ENCODE measurements around the gene NMRK1.

NMRK1 gene

DNA sequence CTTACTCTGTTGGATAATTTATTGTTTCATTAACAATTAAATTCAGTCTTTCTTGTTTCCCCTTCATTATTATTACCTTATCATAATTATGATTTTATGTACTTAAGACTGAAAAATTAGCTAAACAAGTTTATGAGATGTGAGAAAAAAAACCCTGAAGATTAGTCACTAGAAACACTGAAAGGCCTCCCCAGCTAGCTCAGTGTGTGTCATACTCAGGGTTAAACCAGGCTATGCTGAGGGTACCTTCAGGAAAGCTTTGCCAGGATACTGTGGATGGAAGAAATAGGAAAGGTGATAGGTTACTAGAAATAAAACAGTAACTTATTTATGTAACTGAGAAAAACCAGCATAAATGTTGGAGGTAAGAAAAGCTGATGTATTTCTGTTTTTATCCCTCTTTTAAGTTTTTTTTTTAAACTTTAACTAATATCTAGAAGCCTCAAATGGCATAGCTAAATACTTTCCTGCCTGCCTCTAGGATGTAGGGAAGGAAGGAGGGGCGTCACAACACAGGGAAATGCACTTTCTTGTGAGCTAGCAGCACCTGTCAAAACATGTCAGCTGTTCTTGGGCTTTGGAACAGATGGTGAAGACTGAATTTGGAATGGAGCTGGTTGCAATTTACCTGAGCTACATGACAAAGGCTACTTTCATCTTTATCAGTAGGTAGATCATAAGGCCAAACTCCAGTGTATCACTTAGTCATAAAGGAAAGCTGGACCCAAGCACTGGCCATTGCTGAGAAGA lies 24.2 kb downstream of the NMRK1 start:
- DNase-seq (ENCODE audit: low spot score) (no peak), FAIRE-seq (no peak)

DNA sequence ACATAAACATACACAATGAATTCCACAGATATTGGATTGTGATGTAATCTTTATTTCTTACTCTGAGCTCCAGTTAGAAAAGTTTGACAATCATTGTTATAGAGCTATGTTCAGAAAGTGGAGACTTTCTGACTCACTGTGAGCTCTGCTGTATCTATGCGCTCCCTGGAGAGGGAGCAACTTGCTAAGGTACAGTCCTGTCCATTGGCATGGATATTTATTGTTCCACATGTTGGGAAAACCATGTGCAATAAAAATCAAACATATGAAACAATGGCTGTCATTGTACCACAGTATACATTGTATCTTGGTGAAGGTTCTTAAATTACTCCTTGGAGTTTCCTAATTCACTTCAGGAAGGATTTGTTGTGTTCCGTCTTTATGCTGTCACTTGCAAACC lies 26.8 kb downstream of the NMRK1 start:
- FAIRE-seq (no peak), DNase-seq (ENCODE audit: low spot score) (no peak)

DNA sequence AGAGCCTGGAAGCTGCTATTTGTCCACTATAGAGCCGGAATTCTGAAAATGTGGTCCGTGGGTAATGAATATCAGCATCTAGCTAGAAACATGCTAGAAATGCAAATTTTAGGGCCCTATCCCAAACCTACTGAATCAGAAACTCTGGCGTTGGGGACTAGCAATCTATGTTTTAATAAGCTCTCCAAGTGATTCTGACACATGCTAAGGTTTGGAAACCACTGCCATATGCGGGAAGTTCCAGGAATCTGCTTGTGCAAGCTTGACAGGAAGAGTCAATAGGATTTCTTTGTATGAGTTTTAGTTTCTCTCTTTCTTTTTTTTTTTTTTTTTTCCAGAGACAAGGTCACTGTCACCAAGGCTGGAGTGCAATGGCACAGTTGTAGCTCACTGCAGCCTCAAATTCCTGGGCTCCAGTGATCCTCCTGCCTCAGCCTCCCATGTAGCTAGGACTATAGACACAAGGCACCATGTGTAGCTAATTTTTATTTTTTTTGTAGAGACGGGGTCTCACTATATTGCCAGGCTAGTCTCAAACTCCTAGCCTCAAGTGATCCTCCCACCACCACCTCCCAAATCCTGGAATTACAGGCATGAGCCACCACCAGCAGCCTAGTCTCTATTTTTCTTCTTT lies 33.5 kb downstream of the NMRK1 start:
- no peak for DNase-seq (ENCODE audit: low spot score)
- FAIRE-seq, result no peak

DNA sequence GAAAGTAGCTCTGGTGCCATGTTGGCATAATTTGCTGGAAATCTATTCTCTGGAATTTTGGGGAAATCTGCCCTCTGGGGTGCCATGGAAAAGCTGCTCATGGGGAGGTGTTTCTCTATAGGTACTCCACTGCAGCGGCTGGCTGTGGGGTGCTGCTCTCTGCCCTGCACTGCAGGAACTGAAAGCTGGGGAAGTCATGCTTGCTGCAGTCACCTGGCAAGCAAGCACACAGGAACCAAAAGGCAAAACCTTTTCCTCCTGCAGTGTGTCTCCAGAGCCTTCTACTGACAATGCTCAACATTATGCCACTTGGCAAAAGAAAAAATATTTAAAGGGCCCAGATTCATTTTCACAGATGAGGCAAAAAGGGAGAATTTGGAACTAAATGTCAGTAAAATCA lies 34.1 kb downstream of the NMRK1 start:
- FAIRE-seq (no peak), DNase-seq (ENCODE audit: low spot score) (no peak)

DNA sequence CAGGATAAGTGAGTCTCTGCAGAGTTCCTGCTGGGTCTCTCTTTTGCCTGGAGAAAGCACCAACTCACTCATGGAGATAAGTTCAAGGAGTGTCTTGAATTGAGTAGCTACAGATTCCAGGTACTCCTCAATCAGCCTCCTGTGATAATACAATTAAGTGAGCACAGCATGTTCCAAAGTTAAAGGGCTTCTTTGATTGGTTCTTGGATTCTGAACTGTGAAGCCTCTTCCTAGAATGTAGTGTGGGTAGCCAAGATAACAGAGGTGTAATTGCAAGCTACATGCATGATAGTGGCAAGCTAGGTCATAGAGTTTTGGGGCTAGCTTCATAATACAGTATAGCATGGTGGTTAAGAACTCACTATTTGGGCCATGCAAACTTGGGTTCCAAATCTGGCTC lies 36.7 kb downstream of the NMRK1 start:
- FAIRE-seq, result no peak

DNA sequence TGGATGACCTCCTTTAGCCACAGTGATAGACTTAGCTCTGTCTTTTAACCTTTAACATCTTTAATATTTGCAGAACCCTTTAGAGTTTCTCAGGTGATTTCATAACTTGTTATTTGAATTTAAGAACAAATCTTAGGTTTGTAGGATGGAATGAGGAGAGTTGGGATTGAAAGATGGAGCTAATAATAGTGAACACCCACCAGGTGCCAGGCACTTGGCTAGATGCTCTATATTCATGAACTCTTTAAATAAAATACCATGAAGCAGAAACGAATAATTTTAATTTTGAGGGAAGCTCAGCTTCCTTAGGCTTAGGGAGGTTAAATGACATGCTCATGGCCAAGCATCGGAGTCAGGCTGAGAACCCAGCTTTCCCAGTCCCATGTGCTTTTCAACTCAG lies 40.4 kb downstream of the NMRK1 start:
- FAIRE-seq (no peak), DNase-seq (ENCODE audit: low spot score) (no peak)

More for the DNA sequence above, 36.7 kb downstream of the NMRK1 start:
- no peak for DNase-seq (ENCODE audit: low spot score)

DNA sequence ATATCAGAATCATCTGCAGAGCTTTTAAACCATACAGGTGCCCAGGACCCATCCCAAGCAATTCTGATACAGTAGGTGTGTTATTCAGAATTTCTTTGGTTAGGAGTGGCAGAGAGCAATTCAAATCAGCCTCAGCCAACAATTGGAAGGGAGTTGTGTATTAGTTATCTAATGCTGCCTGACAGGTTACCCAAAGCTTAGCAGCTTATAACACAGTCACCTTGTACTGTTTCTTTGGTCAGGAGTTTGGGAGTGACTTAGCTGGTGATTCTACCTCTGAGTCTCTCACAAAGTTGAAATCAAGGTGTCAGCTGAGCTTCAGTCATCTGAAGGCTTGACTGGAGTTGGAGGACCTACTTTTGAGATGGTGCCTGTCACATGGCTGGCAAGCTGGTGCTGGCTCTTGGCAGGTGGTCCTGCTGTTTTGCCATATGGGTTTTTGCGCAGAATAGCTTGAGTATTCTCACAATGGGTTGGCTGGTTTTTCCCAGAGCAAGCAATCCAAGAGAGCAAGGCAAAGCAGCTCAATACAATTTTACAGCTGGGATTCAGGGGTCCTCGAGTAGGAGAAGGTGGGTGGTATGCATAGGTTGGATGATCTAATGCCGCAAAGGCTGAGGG lies 41.1 kb downstream of the NMRK1 start:
- no peak for FAIRE-seq
- no peak for DNase-seq (ENCODE audit: low spot score)

DNA sequence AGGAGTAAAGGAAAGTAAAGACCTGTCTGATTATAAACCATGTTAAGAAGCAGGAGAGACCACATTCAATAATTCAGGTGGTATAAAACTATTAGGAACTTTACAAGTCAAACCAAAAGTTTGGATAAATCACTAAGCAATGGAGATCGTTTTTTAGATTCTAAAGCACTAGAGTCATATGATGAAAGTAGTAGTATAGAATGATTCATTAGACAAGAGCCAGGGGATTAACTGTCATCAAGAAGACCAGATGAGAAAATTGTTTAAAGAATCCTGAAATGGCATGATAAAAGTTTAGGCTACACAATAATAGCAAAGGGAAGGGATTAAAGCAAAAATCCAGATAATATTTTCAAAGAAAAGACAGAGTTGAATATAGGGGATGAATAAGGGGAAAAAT lies 46.9 kb downstream of the NMRK1 start:
- DNase-seq (ENCODE audit: low spot score), result no peak
- FAIRE-seq, result no peak

DNA sequence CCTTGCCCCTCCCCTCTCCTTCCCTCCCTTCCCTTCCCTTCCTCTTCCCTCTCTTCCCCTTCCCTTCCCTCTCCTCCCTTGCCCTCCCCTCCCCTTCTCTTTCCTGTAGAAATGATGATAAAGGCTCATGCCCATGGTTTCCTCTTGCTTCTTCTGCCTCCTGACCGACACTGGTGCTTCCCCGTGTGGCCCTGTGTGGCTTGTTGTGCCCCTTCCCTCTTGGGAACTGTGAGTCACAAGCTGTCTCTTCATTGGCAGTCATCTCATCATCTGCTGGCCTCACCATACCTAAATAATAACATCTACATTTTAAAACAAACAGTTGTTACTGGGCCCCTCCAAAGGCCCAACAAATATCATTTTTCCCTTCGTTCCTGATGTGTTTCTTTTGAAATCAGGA lies 48.2 kb downstream of the NMRK1 start:
- DNase-seq (ENCODE audit: low spot score), result no peak
- FAIRE-seq, result no peak

DNA sequence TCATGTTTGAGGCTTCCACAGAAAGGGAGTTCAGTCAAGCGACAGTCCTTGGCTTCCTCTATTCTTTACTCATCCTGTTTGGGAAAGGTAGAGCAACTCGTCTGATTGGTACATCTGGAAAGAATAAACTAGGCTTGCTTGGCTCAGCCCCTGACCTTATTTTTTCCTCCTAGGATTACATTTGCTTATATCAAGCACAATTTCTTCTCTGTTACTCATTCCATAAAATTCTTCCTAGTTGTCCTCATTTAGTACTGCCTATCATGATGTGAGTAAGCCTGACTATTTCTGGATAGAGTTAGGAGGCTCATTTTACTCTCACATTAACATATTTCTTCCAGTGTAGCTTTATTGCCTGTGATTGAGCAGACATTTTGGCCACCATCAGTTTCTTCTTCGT lies 48.9 kb downstream of the NMRK1 start:
- no peak for DNase-seq (ENCODE audit: low spot score)
- no peak for FAIRE-seq

DNA sequence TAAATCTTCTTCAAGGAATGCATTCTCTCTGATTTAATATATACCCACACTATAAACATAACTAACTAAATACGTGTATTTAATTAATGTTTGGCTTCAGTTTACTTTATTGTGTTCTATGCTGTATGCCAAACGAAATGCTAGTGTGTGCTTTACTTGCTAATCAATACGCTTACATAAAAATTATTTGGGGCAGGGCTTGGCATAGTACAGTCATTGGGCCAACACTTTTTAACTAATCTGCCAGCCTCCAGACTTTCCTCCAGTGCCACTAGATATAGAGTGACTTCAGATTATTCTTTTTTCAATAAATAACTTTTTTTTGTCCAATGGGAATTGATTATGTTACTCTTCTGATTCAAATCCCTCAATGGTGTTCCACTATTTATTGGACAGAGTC lies 51.2 kb downstream of the NMRK1 start:
- FAIRE-seq (no peak), DNase-seq (ENCODE audit: low spot score) (no peak)

DNA sequence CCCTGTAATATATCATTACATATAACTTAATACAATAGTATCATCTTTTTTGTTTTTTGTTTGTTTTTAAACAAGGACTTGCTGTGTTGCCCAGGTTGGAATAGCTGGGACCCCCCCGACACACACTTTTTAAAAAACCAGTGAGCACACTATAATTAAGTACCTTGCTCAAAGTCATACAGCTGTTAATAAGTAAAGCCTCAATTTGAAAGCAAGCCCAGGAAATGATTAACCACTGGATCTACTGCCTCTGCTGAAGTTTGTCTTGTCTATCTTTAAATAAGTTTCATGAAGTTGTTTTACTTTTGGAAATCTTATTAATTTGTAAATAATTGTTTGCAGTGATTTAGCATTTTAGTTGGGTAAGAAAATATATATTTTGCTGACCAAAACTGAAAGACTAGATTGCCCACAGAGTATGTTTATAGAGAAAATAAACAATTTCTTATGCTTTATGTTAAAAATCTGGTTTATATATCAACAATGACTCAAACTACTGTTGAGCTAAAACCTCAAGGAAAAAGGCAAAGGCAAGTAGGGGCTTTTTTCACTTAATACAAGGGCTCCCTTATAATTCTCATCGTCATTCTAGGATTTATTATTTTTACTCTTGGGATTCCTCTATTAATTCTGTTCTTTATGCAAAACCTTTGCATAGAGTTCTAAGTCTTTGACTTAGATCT lies 54.0 kb downstream of the NMRK1 start:
- FAIRE-seq (no peak), DNase-seq (ENCODE audit: low spot score) (no peak)

DNA sequence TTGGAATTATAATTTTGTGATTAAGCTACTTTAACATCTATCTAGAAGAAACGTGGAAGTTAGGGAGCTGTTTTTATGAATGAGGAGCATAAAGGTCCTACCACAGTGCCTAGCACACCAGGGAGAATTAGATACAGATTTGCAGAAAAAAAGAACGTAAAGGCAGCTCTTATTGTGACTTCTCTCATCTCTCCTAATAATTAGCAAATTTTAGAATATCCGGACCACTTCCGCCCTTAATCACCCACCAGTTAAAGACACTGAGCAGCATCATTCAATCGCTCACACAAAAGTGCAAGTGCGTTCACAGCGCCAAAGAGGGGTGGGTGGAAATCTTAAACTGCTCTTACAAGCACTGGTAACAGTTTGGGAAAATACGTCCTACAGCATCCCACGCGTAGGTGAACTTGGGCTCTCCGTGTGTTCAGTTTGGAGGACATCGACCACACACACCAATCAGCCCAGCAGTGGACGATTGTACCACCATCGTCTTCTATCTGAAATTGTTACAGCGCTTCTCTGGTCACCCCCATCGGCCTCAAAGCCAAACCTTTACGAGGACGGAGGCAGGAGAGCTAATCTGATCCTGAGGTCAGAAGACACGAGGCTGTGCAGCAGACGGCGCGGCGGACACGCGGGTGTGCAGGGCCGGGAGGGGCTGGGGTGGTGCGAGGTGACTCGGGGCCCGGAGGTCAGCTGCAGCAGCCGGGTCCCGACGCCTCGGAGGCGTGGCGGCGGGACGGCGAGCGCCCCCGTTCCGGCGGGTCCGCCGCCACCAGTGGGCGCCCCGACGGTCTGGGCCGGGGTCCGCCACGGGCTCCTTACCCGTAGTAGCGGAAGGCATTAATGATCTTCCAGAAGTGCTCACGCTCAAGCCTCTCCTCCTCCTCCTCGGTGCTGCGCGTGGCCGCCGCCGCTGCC lies 60.5 kb downstream of the NMRK1 start:
- DNase-seq (ENCODE audit: low spot score), result peak; percentile 63
- peak; percentile 23 for FAIRE-seq

DNA sequence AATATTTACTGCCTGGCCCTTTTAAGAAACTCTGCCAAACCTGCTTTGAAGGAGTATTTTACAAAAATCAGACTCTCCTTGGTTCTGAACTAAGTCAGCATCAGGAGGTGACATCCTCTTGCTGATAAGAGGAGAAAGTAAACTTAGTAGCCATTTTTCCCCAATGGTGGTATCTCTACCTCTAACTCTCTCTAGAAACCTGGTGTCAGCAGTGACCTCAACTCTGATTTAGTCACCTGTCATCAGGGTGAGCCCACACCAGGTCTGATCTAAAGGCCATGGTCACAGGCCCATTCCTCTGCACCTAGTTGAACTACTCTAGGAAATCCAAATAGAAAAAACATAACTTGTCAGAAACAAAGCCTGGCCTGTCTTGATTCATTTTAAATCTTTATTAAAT lies 64.1 kb downstream of the NMRK1 start:
- FAIRE-seq (no peak), DNase-seq (ENCODE audit: low spot score) (no peak)

DNA sequence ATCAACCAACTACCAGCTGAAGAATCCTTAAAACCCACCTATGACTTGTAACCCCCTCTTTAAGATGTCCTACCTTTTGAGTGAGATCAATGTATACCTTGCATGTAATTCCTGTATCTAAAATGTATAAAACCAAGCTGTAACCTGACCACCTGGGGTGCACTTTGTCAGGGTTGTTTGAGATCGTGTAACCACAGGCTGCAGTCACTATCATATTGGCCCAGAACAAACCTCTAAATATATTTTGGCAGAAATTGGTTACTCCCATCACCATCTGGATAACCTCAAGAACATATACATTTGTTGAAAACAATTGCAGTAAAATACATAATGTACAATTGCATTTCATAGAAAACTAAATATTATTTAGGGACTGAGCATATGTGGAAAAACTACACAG lies 68.3 kb downstream of the NMRK1 start:
- DNase-seq (ENCODE audit: low spot score) (no peak), FAIRE-seq (no peak)

DNA sequence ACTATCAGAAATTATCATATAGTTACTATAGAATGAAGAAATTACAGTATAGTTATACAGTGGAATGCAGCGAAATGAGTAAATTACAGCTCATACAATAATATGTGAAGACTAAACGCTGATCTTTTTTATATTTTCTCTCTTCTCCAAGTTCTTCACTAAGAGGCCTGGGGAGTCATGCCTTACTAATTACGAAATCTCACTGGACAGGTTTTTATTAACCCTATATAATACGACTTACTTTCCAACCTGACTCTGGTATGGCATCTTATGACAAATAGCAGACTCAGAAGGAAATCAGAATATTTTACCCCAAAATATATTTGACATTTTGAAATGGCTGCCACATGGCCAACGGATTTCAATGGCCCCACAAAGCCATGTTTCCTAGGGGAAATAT lies 68.9 kb downstream of the NMRK1 start:
- FAIRE-seq (no peak), DNase-seq (ENCODE audit: low spot score) (no peak)

DNA sequence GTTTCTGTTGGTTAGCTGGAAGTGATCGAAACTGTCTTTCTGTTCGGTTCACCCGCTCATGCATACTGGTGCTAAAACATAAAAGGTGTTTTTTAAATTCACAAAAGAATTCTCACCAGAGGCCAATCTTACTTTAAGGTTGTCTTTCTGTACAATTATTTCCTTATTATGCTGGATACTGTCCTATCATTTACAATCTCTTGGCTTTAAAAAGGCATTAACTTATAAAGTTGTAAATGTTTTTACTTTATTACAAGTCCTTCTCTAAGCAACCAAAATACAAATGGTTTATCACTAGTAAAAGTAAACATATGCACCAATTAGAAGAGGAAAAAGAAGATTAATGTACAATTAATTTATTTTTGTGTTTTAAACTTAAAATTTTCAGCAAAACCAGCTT lies 70.6 kb downstream of the NMRK1 start:
- FAIRE-seq, result no peak

DNA sequence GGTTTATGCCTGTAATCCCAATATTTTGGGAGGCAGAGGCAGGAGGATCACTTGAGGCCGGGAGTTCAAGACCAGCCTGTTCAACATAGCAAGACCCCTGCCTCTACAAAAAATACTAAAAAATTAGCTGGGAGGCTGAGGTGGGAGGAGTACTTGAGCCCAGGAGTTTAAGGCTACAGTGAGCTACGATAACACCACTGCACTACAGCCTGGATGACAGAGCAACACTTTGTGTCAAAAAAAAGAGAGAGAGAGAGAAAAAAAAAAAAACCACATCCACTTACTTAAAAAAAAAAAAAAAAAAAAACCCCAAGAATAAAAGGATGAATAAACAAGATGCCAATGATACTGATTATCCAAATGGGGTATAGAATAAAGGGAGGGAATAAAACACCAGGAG lies 74.2 kb downstream of the NMRK1 start:
- no peak for FAIRE-seq
- DNase-seq (ENCODE audit: low spot score), result no peak

More for the DNA sequence above, 70.6 kb downstream of the NMRK1 start:
- DNase-seq (ENCODE audit: low spot score), result no peak

Data from urothelium cell line (cell line).